IPS DF 19.7 (cell line): ENCODE data around the gene FBN2.
"Not testable (repeated sequence)": the region's sequence is repeated elsewhere in the genome, so short reads cannot be mapped to it uniquely, and the experiment has no call there.

ENCODE experiments used
- DNase-seq: peaks from one replicate; pipeline ENCODE4 v3.0.0-alpha.2; 2013; ENCODE audit warnings: low read depth, low spot score

The FBN2 gene

DNA sequence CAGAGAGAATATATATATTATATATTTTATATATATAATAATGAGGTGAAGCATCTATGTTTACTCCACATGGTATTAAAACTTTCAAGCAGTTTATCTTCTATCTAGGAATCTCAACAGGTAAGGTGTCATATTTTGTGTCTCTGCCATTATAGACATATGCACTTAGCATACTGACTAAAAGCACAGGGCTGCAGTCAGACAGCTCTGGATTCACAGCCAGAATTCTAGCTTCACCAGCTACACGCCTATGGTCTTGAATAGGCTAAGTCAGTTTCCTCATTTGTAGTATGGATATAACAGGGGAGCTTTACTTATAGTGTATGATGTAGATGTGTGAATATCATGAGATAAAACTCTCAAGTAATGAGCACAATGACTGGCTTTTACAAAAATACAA, 57.9 kb downstream of the FBN2 start:
- no peak for DNase-seq

DNA sequence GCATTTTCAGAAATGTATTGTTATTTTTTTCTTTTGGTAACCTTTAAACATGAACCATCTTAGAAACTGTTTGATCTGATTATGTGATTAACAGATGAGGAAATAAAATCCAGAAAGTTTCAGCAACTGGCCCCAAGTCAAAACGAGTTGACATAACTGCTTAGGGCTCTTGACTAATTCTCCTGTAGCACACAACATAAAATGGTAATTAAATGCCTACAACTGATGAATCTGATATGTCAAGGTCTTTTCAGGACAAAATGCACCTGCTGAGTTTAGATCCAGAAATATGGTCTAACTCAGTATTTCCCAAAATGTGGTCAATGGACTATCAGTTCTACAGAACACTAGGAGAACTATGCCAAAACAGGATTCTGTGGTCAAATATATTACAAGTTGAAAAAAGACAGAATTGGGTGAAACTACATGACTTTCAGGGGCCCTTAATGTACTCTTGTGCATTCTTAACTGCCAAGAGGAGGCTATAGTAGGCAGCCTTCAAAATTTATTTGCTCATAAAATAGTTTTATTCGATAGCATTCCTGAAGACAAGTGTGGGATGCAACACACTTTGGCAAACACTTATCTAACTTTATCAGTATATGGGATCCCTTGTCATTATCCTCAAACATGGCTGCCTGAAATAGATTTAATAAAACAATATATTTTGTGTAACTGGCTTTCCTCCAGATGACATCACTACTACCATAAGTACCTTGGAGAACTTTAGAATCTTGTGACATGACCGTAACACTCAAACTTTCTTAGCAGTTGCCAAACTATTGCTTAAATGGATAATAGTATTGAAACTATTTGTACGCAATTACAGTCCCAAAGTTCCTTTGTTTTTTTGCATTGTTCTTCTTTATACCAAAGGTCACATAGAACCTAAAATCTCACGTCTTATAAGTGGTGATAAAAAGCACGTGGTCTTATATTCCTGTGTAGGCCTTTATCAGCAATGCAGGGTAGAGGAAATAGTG, 59.4 kb downstream of the FBN2 start:
- DNase-seq = no peak

DNA sequence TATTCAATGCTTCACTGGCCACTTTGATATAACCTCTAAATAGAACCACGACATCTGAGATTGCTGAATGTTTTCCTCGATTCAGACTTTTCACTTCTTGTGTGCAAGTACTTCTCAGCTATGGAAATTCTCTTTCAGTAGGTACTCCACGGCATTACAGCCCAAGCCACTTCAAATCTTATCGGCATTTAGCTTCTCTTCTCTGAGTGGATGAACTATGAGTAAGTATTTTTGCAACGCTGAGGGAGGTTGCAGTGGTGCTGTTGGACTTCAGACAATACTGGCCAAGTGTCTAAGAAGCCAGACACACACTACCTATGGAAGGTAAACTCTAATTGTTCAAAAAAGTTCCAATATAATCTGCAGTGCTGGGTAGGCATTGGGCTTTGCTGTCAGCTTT, 60.1 kb downstream of the FBN2 start:
- no peak for DNase-seq

DNA sequence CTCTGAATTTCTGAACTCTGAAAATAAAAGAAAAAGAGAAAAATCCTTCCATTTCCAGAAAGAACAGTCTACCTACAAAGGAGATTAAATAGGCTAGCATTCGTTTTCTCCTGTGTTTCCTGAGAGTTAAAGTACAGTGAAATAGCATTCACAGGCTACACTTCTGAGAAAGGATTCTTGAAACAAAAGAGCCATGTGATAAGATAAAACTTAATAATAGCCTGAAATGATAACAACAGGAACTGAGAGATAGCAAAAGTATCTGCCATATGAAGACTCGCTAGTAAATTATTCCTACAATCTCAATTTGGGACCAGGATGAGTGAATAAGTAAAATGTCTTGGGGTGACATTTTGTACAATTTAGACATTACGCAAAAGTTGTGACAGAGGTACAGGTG, 62.4 kb downstream of the FBN2 start:
- no peak for DNase-seq

DNA sequence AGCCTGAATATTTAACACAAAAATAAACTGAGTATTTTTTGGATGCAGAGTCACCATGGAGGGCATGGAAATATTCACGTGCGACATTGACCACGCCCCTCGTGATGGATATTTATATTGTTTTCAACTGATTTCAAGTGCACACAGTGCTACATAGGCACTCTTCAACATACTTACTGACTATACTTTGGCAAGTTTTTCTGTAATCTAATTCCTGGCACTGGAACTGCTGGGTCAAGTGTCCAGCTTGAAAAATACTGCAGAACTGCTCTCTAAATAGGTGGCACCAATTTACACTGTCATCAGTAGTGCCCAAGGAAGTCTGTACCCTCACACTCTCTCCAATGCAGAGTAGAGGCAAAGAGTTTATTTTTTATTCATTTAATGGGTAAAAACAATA, 65.1 kb downstream of the FBN2 start:
- no peak for DNase-seq

DNA sequence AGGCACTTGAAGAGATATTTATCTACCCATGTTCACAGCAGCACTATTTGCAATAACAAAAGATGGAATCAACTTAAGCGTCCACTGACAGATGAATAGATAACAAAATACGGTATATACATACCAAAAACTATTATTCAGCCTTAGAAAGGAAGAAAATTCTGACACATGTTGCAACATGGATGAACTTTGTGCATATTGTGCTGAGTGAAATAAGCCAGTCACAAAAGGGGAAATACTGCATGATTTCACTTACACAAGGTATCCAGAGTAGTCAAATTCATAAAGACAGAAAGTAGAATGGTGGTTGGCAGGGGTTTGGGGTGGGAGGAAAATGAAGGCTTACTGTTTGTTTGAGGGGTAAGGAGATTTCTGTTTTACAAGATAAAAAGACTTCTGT, 66.0 kb downstream of the FBN2 start:
- DNase-seq = no peak

DNA sequence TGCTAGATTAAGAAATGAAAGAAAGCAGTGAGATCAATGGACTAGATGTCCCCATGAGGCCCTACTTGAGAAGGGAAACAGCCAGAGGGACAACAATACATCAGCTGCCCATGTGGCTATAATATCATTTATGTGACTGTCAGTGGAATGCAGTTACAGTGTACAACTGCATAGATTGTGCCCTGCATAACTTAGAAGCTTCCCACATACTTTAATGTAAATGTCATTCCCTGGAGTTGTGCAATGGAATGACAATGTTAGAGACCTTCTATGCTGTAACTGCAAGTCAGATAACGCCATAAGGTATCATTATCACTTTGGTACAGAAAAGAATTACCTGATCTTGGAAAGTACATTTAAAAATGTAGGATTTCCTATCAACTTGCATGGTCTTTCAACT, 67.4 kb downstream of the FBN2 start:
- no peak for DNase-seq

DNA sequence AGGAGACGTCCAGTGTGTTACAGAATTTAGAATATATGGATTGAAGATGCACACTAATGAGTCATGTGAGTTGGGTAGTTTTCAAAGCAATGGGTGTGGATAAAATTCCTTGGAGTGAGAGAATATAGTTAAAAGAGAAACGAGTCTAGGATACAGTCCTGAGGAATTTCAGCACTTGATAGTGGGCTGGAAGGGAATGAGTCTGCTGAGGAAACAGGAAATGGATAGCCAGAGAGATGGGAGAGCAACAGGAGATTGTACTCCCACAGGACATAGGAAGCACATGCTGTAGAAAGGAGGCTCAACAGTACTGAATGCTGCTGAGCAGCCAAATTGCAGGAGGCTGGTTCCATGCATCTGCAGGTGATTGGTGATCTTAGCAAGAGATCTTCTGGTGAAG, 68.1 kb downstream of the FBN2 start:
- DNase-seq = no peak

DNA sequence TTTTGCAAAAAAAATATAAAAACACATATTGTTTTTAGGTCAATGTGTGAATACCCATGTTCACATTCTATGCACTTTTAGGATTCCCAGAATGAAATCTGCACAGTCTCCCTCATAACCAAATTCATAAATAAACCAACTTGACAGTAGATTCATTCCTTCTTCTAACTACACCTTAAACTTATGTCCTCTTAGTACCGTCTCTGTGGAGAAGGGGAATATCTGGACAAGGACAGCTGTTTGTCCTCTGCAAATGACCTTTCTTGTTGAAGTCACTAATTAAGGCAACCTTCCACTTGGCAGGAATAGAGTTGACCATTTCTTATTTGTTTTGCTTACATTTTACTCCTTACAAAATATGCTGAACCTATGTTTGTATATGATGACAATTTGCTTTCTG, 71.1 kb downstream of the FBN2 start:
- DNase-seq = no peak

DNA sequence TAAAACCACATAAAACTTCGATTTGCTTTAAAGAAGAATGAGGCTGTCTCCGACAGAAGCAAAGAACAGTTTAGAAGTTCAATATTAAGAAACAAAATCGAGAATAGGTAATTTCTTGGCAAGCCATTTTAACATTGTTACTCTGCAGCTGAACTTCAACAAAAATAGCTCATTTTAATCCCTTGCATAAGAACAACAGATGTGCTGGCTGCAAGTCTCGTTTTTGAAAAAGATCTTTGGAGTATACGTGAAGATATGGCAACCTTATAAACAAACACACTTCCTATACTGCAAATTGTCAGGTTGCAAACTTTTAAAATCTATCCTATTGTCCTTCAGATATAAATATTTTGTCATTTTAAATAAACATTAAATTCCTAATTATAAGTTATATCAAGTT, 71.5 kb downstream of the FBN2 start:
- no peak for DNase-seq

DNA sequence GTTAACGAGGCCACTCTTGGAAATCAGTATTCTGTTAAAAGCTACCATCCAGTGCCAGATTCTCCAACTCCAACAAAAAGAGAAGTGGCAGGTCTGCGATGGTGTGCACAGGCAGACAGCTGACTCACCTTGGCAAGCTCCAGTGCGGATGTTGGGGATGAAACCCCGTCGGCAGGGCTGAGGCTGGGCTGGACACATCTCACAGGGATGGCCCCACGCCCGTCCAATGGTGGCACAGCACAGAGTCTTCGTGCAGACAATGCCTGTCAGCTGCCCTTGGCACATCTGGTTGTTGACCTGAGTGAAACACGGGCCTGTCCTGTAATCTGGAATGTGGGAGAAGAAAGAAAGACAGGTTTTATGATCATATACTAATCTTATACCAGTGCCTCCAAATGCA, 73.4 kb downstream of the FBN2 start:
- DNase-seq = no peak

DNA sequence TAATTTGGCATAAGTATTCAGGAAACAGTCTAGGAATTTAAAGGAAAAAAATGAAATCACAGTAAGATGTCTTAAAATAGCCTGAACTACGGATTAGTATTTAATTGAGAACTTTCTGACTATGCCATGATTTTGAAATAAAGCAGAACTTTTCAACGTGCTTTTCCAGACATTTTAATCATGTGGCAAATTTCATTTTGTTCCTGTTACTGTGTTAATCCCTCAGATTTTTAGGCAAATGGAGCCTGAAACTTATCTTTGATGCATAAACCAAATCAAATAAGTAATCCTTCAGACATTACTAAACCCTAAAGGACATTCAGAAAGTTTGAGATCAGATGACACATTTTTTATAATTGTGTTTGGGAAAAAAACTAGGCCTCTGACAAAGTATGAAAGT, 75.7 kb downstream of the FBN2 start:
- DNase-seq = no peak

DNA sequence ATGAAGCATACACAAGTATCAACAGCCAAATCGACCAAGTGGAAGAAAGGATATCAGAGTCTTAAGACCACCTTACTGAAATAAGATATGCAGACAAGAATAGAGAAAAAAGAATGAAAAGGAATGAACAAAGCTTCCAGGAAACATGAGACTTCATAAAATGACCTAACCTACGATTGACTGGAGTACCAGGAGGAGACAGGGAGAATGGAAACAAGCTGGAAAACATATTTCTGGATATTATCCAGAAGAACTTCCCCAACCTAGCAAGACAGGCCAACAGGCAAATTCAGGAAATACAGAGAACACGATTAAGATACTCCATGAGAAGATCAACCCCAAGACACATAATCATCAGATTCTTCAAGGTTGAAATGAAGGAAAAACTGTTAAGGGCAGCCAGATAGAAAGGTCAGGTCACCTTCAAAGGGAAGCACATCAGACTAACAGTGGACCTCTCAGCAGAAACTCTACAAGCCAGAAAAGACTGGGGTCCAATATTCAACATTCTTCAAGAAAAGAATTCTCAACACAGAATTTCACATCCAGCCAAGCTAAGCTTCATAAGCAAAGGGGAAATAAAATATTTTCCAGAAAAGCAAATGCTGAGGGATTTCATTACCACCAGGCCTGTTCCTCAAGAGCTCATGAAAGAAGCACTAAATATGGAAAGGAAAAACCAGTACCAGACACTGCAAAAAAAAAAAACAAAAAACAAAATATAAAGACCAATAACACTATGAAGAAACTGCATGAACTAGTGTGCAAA, 80.7 kb downstream of the FBN2 start:
- DNase-seq = not testable (repeated sequence)

DNA sequence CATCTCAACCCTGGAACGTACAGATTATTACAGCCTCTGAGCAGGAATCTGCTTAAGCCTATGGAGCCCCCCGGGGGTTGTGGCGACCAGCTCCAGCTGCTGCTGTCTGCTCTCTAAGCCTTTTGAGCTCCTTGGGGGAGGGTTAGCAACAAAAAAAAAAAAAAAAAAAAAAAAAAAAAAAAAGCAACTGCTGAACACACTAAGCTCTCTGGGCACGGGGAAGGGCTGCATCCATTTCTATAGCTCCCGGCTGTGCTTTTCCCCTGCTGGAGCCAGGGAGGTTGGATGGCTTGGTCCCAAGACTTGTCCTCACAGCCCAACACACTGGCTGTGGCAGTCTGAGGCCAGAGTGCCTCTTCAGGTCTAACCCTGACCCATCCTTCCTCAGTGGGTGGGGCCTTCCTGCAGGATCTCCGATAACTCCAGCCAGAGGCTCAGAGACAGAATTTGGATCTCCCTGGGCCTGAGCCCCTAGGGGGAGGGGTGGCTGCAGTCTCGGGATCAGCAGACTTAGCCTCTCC, 82.1 kb downstream of the FBN2 start:
- no peak for DNase-seq

DNA sequence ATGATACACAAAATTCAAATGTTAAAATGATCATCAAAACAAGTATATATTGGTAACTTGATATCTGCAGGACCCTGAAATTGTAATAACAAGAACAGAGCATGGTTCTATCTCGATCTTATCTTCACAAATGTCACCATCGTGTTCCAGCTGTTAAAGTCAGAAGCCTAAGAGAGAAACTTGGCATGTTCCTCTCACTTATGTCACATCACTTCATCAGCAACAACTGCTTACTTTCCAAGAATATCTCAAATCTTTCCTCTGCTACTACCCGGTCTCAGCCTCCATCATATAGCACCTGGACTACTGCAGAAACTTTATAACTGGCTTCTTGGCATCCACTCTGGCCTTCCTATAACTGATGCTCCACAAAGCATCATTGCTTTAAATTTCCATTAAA, 84.9 kb downstream of the FBN2 start:
- DNase-seq = no peak

DNA sequence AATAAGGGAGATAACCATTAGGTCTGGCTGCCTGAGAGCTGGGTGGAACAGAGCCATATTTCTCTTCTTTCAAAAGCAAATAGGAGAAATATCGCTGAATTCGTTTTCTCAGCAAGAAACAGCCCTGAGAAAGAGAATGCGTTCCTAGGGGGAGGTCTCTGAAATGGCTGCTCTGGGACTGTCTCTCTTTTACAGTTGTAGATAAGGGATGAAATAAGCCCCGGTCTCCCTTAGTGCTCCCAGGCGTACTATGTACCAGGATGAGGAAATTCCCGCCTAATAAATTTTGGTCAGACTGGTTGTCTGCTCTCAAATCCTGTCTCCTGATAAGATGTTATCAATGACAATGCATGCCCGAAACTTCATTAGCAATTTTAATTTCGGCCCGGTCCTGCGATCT, 90.8 kb downstream of the FBN2 start:
- DNase-seq = not testable (repeated sequence)

DNA sequence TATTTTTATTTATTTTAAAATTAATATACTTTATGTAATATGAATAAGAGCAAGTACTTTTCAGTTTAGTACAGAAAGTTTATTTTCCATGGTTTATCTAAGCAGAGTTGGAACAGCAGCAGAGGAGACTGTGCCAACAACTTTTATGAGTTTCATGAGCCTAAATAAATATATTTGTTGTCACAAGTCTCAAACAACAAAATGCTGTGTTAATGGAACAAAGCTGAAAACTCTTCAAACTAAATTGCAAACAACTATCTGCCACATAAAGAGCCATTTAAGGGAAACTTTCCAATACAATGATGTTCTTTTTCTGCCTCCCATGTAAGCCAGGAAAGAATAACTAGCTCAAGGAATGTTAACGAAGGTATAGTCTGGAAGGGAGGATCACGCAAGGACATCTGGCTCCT, 96.1 kb downstream of the FBN2 start:
- DNase-seq = no peak

DNA sequence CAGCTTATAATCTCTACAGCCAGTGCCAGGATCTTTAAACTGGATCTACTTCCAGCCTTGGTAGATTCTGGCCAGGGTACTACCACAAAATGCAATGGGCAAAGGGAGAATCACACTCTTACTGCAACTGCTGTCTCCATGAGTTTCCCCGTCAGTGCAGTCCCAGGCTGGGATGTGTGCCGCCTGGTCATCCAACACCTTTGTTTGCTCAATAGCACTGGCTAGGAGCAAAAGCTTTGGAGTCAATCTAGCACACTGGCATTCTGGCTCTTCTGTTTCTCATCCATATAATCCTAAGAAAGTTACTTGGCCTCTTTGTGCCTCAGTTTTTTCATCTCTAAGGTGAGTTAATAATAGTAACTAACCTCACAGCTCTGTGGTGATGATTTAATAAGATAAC, 96.9 kb downstream of the FBN2 start:
- no peak for DNase-seq

DNA sequence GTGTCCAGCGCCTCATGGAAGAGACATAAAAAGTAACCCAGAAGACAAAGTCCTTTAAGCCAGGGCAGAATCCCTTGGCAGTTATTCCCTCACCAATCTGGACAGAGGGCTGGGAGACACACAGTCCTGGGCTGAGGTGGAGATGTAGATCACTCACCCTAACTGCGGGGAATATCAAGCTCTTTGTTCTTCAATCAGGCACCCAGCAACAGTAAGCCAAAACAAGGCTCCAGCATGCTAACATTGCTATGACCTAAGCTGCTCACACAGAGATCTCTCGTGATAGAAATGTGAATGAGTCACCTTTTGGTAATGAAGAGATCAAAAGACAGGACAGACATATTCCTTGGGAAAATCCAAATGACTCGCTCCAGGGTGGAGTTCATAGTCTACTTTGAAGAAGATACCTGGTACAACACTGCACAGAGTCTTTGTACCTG, 101.3 kb downstream of the FBN2 start:
- DNase-seq = no peak

DNA sequence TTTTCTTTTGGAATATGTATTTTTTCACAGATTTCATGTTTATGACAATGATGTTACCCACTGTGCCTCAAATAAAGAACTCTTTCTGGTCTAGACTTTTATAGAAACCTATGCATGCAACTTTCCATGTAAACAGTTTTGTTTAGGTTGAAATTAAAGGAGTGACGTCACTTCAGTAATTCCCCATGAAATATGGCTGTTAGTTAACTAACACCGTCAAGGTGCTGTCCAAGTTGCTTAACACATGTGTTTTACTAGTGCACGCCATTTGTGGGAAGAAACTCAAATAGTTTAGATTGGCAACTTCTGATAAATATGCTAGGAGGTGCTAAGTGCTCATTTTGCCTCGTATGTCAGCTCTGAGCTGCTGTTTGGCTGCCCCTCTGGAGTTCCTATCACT, 102.2 kb downstream of the FBN2 start:
- DNase-seq = no peak

DNA sequence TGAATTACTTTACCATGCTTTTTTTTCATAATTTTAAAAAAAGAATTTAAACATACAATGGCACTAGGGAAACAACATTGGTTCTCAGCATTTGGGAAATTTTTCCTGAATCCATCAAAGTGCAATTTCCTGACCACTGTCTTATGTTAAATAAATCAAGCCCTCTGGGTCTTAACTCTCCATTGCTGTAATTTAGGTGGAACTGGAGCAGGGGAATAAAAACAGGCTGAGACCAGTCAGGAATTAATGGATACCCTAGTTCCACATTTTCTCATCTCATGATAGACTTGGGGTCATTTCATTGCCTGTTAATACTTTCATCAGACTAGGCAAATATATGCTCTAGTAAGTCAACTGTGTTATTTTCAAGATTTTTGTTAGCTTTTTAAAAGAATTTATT, 103.1 kb downstream of the FBN2 start:
- DNase-seq = no peak

DNA sequence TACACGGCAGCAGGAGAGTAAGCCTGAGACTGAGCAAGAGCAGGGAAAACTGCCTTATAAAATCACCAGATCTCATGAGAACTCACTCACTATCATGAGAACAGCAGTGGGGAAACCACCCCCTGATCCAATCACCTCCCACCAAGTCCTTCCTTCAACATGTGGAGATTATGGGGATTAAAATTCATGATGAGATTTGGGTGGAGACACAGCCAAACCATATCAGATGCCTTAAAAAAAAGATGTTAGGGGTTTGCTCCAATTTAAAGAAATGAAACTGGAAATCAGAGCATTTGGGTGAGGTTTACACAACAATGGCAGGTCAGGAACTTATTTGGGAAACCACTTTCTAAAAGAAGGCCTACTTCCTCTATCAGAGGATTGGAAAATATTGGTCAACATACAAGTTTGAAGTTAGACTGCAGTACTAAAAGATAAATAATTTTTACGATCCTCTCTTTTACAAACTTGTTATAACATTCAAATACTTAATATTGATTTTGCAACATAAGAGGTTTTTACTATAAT, 105.1 kb downstream of the FBN2 start:
- no peak for DNase-seq
